NB4 (cell line): ENCODE measurements around the gene ANXA6.
A peak's percentile ranks its signal among the peaks of the same experiment; 100 is the strongest.

Experiments used
- DNase-seq: peaks from one replicate; pipeline ENCODE4 v3.0.0; 2010; ENCODE audit warnings: low read depth
- H3K4me3 ChIP-seq: one replicate; pipeline ENCODE4 v1.5.1; 2011; ENCODE audit warnings: mild to moderate bottlenecking, low read depth, low read length, moderate library complexity
- CTCF ChIP-seq: IDR thresholded peaks from one replicate; pipeline ENCODE4 v1.5.1; 2012; ENCODE audit warnings: low read depth, low read length
- MAX ChIP-seq: IDR thresholded peaks from 2 replicates; pipeline ENCODE4 v1.6.1; 2011; ENCODE audit warnings: low read depth, low read length
- MYC ChIP-seq: IDR thresholded peaks from 2 replicates; pipeline ENCODE4 v1.6.1; 2011; ENCODE audit warnings: low read depth, low read length
- POLR2A ChIP-seq: IDR thresholded peaks from 2 replicates; pipeline ENCODE4 v1.6.1; 2011; ENCODE audit warnings: mild to moderate bottlenecking; ENCODE audit not compliant: insufficient read length; ENCODE audit errors: extremely low read depth

ANXA6 gene

DNA sequence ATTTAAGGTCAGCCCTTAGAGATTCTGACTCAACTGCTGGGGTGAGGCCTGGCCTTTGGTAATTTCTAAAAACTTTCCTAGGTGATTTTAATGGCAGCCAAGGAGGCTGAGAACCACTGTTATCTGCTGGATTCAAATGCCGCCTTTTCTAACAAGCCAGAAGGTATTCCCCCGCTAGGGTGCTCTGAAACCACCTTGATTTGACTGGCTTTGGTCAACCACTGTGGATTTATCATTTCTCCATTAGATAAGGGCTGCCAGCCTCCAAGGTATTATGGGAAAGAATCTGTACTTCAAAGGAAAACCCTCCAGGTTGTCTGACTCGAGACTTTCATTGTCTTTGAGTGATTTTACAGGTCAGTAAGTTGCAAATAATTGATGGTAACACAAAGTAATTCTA is 4.3 kb downstream of the ANXA6 start:
- no peak overlapping the region for H3K4me3 ChIP-seq
- no peak for DNase-seq
- no peak for TF ChIP-seq POLR2A
- TF ChIP-seq MYC, result no peak
- no peak for TF ChIP-seq MAX
- TF ChIP-seq CTCF, result no peak

DNA sequence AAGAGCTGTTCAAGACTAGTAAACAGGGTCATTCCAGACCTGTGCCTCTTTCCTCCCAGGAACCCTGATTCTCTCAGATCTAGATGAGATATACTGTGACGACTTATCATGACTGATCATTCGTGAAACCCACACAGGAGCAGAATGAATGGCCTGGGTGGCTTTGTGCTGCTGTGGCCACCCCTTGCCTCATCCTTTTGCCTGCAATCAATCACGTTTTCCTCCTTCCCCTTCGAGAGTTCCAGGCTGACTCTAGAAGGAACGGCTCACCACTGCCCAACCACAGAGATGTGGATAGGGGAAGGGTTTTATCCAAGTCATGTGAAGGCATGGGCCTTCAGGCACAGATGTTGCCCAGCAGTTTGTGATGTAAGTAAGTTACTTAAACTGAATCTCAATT is 5.8 kb downstream of the ANXA6 start:
- TF ChIP-seq POLR2A, result no peak
- 0 out of 2 replicates have a peak, but pooled peaks have one; percentile 17 for TF ChIP-seq MAX
- peak; percentile 87 for DNase-seq
- H3K4me3 ChIP-seq, result no peak overlapping the region

- no peak for TF ChIP-seq CTCF
- TF ChIP-seq MYC, result no peak
- no peak for TF ChIP-seq POLR2A
- TF ChIP-seq MAX, result no peak
- H3K4me3 ChIP-seq, result peak overlapping the region; percentile 25
- peak; percentile 18 for DNase-seq
These were observed 6.3 kb downstream of the ANXA6 start for GRCh38 chr5:151151263-151151660.

GRCh38 chr5:151150471-151151262 is 6.9 kb downstream of the ANXA6 start:
- TF ChIP-seq MAX (no peak; the same call in 1 of the 2 replicates), MYC (peak; percentile 67)
- DNase-seq, result peak; percentile 97
- H3K4me3 ChIP-seq, result peak overlapping the region; percentile 25

GRCh38 chr5:151148583-151148982 is 9.0 kb downstream of the ANXA6 start:
- TF ChIP-seq CTCF, result no peak
- TF ChIP-seq POLR2A, result no peak
- no peak for TF ChIP-seq MYC
- no peak for TF ChIP-seq MAX
- no peak overlapping the region for H3K4me3 ChIP-seq
- peak; percentile 27 for DNase-seq

DNA sequence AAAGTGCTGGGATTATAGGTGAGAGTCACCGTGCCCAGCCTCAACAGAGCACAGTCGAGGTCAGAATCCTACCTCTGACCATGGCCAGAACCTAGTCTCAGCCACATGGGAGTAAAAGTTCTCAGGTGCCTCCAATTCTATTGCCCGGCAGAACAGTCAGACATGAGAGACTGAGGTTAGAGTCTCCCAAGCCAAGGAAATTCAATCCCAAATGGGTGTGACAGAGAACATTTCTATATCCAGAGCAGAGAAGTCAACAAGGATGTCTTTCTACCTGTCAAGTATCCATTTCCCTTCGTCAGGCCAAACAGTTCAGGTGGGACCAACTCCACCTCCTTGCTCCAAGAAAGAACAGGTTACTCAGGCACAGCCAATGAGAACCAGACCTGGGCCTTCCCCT is 10.5 kb downstream of the ANXA6 start:
- TF ChIP-seq MAX (no peak), MYC (no peak), CTCF (no peak), POLR2A (no peak)
- no peak for DNase-seq
- no peak overlapping the region for H3K4me3 ChIP-seq
